DMS153 (cell line): ENCODE data around the gene SEZ6.
A peak's percentile ranks its signal among the peaks of the same experiment; 100 is the strongest.

Experiments
- DNase-seq: peaks from one replicate; lab custom pipeline; 2025; lab: John Stamatoyannopoulos, UW

The SEZ6 gene

GRCh38 chr17:29037739-29038084, 31.9 kb upstream of the SEZ6 start:
- no peak for DNase-seq

GRCh38 chr17:29036584-29036983, 30.8 kb upstream of the SEZ6 start:
- DNase-seq = no peak

GRCh38 chr17:29034510-29034909, 28.7 kb upstream of the SEZ6 start:
- DNase-seq = no peak

- DNase-seq = no peak
Observed at GRCh38 chr17:29032857-29033197, 27.0 kb upstream of the SEZ6 start.

GRCh38 chr17:29032013-29032856, 26.4 kb upstream of the SEZ6 start:
- DNase-seq = no peak

GRCh38 chr17:29031488-29031887, 25.7 kb upstream of the SEZ6 start:
- DNase-seq = no peak

GRCh38 chr17:29024316-29024952, 18.6 kb upstream of the SEZ6 start:
- no peak for DNase-seq

- no peak for DNase-seq
Observed at GRCh38 chr17:29022074-29022473, 16.2 kb upstream of the SEZ6 start.

GRCh38 chr17:29021226-29021625, 15.4 kb upstream of the SEZ6 start:
- DNase-seq = no peak

GRCh38 chr17:29020576-29020975, 14.7 kb upstream of the SEZ6 start:
- no peak for DNase-seq

- DNase-seq = peak; percentile 32
Observed at GRCh38 chr17:29019475-29020181, 13.8 kb upstream of the SEZ6 start.

GRCh38 chr17:29018788-29019474, 13.1 kb upstream of the SEZ6 start:
- no peak for DNase-seq

- DNase-seq = no peak
Observed at GRCh38 chr17:29016345-29017210, 10.7 kb upstream of the SEZ6 start.

GRCh38 chr17:29014716-29015115, 8.9 kb upstream of the SEZ6 start:
- no peak for DNase-seq

GRCh38 chr17:29012535-29012934, 6.7 kb upstream of the SEZ6 start:
- DNase-seq = no peak

- no peak for DNase-seq
Observed at GRCh38 chr17:29010586-29010985, 4.8 kb upstream of the SEZ6 start.

- DNase-seq = no peak
Observed at GRCh38 chr17:29010129-29010528, 4.3 kb upstream of the SEZ6 start.

- DNase-seq = no peak
Observed at GRCh38 chr17:29008591-29008990, 2.8 kb upstream of the SEZ6 start.

GRCh38 chr17:29007860-29008455, 2.1 kb upstream of the SEZ6 start:
- peak; percentile 26 for DNase-seq

GRCh38 chr17:29007456-29007855, 1.6 kb upstream of the SEZ6 start:
- DNase-seq = no peak

GRCh38 chr17:29004081-29004692, 1.6 kb downstream of the SEZ6 start:
- no peak for DNase-seq
